ENCODE data around the gene GLT1D1.

The GLT1D1 gene

DNA sequence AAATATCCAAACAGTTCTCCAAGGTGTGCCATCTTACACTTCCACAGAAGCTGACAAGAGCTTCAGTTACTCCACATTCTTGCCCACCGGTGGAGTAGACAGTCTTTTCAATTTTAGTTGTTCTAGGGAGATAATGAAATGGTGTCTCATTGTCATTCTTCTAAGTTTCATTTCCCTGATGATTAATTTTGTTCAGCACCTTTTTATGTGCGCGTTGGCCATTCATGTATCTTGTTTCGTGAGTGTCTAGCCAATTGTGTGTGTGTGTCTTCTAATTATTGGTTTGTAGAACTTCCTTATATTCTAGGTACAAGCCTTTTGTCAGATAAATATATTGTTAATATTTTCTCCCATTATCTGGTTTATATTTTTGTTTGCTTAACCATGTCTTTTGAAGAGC is 63.1 kb downstream of the GLT1D1 start:
- DNase-seq: no peak

- DNase-seq: no peak
These were observed 65.4 kb downstream of the GLT1D1 start for GRCh38 chr12:128918481-128919260.

DNA sequence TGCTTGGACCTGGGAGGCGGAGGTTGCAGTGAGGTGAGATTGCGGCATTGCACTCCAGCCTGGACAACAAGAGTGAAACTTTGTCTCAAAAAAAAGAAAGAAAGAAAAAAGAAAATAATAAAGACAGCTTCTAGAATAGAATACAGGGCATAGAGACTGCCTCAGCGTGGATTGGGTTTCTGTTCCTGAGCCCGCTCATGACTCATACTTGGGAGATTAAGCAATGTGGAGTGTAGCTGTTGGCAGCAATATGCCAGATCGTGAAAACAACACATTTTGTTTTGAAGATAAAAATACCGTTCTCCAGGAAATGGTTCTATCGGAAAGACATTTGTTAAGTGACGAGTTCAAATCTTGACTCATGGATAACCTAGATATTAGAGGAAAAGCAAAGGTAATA is 67.2 kb downstream of the GLT1D1 start:
- no peak for DNase-seq

DNA sequence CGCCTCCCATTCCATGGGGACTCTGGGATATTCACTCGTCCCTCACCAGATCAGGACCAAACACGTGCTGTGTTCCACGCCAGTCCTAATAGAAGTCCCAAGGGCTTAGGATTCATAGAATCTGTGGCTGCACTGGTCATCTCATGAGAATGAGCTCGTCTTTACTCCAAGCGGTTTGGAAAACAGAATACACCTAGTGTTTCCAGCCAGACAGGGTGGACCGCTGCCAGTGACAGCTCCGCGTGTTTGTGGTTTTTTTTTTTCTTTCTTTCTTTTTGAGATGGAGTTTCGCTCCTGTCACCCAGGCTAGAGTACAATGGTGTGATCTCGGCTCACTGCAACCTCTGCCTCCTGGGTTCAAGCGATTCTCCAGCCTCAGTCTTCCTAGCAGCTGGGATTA is 75.1 kb downstream of the GLT1D1 start:
- no peak for DNase-seq

DNA sequence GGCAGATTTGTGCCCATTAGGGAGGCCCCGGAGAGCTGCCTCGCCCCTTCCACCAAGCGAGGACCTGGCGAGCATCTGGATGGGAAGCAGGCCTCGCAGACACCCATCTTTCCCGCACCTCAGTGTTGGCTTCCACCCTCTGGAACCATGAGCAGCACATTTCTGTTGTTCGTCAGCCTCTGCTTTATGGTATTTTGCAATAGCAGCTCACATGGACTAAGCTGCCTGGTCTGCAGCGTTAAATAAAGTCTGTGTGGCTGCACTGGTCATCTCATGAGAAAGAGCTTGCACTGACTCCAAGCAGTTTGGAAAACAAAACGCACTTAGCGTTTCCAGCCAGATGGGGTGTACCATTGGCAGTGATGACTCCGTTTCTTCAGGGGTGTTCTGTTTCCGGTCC is 75.8 kb downstream of the GLT1D1 start:
- no peak for DNase-seq

GRCh38 chr12:128930606-128931005 is 77.3 kb downstream of the GLT1D1 start:
- no peak for DNase-seq

DNA sequence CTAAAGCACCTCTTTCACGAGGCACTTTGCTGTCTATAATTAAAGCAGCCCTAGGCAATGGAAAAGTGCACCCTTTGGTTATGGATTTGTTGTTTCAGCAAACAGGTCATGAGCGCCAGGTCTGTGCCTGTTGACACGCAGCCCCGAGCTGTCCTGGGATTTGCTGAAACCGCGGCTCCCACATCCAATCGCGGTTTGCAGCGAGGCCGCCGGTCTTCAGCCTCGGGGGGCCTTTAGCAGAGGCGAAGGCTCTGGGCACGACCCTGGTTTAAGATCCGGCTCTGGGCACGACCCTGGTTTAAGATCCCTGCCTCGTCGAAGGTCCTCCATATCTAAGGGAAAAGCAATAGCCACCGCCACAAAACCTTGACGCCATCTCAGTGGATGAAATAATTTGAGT is 79.2 kb downstream of the GLT1D1 start:
- DNase-seq: no peak

DNA sequence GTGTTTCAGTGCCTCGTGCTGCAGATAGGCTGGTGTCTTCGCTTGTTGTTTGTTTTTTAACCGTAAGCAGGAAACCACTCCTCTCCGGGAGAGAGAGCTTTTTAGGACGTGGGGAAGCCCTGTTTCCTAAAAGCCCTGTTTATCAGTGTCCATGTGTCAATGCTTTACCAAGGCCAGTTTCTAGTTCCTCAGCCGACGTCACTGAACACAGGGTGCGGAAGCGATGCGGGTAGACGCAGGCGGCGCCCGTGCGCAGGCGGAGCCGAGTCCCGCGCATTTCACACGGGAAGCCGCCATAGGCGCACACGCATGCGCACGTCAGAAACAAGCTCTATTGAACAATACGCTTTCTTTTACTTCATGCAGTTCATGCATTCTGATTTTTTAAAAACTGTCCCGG is 79.8 kb downstream of the GLT1D1 start:
- DNase-seq: no peak

- no peak for DNase-seq
These were observed 80.6 kb downstream of the GLT1D1 start for GRCh38 chr12:128933926-128934325.

- DNase-seq: no peak
These were observed 85.6 kb downstream of the GLT1D1 start for GRCh38 chr12:128938886-128939285.

DNA sequence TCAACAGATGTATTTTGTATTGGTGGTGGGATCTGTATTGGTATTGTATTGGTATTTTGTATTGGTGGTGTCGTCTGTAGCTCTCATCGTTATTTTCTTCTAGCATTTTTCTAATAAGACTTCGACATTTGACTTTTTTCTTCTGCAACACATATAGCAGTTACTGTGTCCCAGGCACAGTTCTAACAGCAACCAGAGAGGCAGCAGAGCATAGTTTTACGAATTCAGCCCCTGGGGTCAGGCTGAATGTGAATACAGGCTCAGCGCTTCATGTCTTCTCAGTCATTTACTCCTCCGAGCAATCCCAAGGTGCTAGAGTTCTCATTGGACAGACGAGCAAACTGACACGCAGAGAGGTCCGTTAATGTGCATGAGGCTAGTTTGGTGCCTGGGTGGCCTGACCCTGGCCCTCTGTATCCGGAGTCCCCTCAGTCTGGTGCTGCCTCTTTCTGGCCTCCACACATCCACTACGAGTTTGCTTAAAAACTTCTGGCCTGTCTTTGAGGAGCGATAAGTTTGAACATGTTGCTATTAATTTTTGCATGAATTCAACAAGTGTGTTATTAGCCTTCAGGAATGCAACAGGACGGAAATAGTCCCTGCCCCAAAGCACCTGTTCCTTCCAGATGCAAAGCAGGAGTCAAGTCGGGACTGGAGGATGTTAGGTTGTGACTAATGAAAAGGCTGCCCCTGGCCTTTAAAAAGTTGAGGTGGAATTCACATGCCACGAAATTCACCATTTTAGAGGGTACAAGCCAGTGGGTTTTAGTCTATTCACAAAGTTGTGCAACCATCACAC is 87.0 kb downstream of the GLT1D1 start:
- DNase-seq: no peak

GRCh38 chr12:128940974-128941373 is 87.7 kb downstream of the GLT1D1 start:
- no peak for DNase-seq

- no peak for DNase-seq
These were observed 89.7 kb downstream of the GLT1D1 start for GRCh38 chr12:128942960-128943477.

DNA sequence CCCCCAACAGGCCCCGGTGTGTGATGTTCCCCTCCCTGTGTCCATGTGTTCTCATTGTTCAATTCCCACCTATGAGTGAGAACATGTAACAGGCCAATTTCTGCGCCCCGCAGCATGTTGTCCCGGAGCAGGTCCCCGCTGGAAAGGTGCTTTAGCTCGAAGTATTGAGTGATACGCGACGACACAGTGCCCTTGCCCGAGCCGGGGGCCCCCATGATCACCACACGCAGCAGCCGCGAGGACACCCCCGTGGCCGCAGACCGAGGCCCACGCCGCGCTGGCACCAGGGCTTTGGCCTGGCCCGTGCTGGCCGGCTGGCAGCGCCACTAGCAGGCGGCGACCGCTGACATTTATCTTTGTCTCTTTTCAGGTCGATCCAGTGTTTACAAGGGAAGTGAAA is 91.7 kb downstream of the GLT1D1 start:
- no peak for DNase-seq

GRCh38 chr12:128947209-128947608 is 93.9 kb downstream of the GLT1D1 start:
- peak; percentile 10 for DNase-seq

DNA sequence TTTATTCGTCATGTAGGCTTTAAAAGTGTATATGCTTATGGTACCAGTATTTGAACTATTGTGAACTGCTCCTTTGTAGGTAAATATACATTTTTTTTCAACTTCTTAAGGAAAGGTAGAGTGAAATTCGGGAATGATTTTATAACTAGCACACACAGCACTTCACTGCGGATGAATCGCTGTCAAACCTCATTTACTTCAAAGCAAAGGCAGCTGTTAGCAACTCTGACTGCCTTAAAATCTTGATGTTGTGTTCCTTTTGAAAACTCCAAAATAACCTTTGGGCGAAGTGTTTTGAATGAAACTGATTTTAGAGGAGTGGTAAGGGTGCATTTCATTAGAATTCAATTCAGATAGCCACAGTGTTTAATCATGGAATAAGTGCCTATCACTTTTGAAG is 95.8 kb downstream of the GLT1D1 start:
- no peak for DNase-seq

GRCh38 chr12:128951448-128951847 is 98.2 kb downstream of the GLT1D1 start:
- peak; percentile 28 for DNase-seq

DNA sequence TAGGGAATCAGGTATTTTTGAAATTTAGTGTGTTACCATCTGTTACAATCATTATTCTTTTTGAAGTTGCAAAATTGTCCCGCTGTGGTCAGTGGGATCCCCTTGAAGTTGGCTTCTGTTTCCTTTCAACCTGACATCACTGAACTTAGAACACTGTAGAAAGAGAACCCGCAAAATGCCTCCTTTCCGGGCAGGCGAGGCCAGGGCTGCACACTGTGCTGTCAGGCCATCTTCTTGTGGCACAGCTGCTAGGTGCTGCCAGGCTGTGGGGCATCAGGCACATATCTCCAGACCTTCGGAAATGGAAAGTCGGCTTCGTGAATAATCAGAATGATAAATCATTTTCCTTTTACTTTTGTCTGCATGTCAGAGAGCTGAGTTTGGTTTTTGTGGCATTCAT is 103.5 kb downstream of the GLT1D1 start:
- DNase-seq: peak; percentile 10

- DNase-seq: peak; percentile 10
These were observed 106.6 kb downstream of the GLT1D1 start for GRCh38 chr12:128959901-128960300.

- DNase-seq: peak; percentile 12
These were observed 108.1 kb downstream of the GLT1D1 start for GRCh38 chr12:128961308-128961902.

DNA sequence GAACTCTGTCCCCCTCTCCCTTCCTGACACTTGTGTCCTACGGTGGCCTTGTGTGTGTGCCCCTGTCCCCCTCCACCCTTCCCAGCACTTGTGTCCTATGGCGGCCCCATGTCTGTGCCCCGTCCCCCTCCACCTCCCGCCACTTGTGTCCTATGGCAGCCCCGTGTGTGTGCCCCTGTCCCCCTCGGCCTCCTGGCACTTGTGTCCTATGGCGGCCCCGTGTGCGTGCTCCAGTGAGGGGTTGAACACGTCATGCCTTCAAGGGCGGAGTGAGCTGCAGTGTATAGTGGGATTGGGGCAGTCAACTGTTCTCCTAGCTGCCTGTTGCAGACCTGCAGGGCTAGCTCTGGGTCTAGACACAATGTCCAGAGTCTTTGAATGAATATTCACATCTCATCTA is 108.7 kb downstream of the GLT1D1 start:
- DNase-seq: peak; percentile 13

DNA sequence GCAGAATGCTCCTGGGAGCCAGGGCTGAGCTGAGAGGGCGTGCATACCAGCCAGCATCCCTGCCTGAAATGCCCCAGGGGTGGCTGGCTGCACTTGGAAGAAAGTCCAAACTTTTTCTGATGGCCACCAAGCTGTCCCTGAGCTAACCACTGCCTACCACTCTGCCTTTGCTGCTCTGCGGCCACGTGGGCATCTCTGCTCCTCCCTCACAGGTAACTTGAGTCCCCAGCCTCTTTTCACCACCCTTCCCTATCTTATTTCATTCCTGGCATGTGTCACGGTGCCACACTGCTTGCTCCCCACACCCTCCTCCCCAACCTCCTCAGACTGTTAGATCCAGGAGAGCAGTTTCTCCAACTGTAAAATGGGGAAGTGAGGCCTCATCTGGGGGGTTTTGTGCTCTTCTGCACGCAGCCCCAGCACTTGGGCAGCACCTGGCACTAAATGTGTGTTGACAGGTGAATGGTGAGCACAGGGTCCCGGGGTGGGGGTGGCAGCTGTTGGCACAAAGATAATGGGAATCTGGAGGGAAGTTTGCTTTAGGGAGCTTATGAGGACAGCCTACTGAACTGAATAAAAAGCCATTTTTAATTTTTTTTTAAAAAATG is 113.0 kb downstream of the GLT1D1 start:
- no peak for DNase-seq

GRCh38 chr12:128968668-128969067 is 115.4 kb downstream of the GLT1D1 start:
- DNase-seq: no peak

All from activated effector memory CD4-positive, alpha-beta T cell treated with anti-CD3 and anti-CD28 coated beads, Interleukin-2, amount 50 U/mL, for 16 hours (primary cell).